Measurements from ENCODE around the gene PCED1B.
A peak's percentile ranks its signal among the peaks of the same experiment; 100 is the strongest.
"Not testable (repeated sequence)": the region's sequence is repeated elsewhere in the genome, so short reads cannot be mapped to it uniquely, and the experiment has no call there.

The PCED1B gene

GRCh38 chr12:47079468-47079980 lies at the start of gene PCED1B, which contains the start of gene AMIGO2:
TSS of gene PCED1B (plus strand) at chr12:47079621. CDS start at chr12:47235064, 155,443 bp downstream.
TSS of gene AMIGO2 (minus strand) at chr12:47079959. CDS start at chr12:47079002, 957 bp downstream.
- DNase-seq (ENCODE audit: low read depth in 2 of 2), result peak; percentile 36 to 49

GRCh38 chr12:47029903-47030302 lies 49.5 kb upstream of the PCED1B start:
- DNase-seq (ENCODE audit: low read depth in 2 of 2), result no peak

- DNase-seq (ENCODE audit: low read depth in 2 of 2), result no peak
Observed at GRCh38 chr12:47032644-47033043, 46.8 kb upstream of the PCED1B start.

GRCh38 chr12:47033081-47033480 lies 46.3 kb upstream of the PCED1B start:
- no peak for DNase-seq (ENCODE audit: low read depth in 2 of 2)

- no peak for DNase-seq (ENCODE audit: low read depth in 2 of 2)
Observed at GRCh38 chr12:47033789-47034555, 45.4 kb upstream of the PCED1B start.

- no peak for DNase-seq (ENCODE audit: low read depth in 2 of 2)
Observed at GRCh38 chr12:47034661-47035060, 44.8 kb upstream of the PCED1B start.

GRCh38 chr12:47035484-47035883 lies 43.9 kb upstream of the PCED1B start:
- DNase-seq (ENCODE audit: low read depth in 2 of 2), result no peak

- no peak for DNase-seq (ENCODE audit: low read depth in 2 of 2)
Observed at GRCh38 chr12:47038270-47038748, 41.1 kb upstream of the PCED1B start.

- no peak for DNase-seq (ENCODE audit: low read depth in 2 of 2)
Observed at GRCh38 chr12:47039079-47039478, 40.3 kb upstream of the PCED1B start.

- no peak for DNase-seq (ENCODE audit: low read depth in 2 of 2)
Observed at GRCh38 chr12:47039756-47040155, 39.7 kb upstream of the PCED1B start.

GRCh38 chr12:47041327-47041726 lies 38.1 kb upstream of the PCED1B start:
- no peak for DNase-seq (ENCODE audit: low read depth in 2 of 2)

GRCh38 chr12:47048541-47048940 lies 30.9 kb upstream of the PCED1B start:
- DNase-seq (ENCODE audit: low read depth in 2 of 2), result no peak

GRCh38 chr12:47051291-47051690 lies 28.1 kb upstream of the PCED1B start:
- DNase-seq (ENCODE audit: low read depth in 2 of 2), result not testable (repeated sequence)

- DNase-seq (ENCODE audit: low read depth in 2 of 2), result no peak
Observed at GRCh38 chr12:47052274-47052673, 27.1 kb upstream of the PCED1B start.

GRCh38 chr12:47053961-47054360 lies 25.5 kb upstream of the PCED1B start:
- no peak for DNase-seq (ENCODE audit: low read depth in 2 of 2)

GRCh38 chr12:47054659-47055058 lies 24.8 kb upstream of the PCED1B start:
- DNase-seq (ENCODE audit: low read depth in 2 of 2), result no peak

GRCh38 chr12:47055856-47056255 lies 23.6 kb upstream of the PCED1B start:
- DNase-seq (ENCODE audit: low read depth in 2 of 2), result not testable (repeated sequence)

GRCh38 chr12:47056944-47057343 lies 22.5 kb upstream of the PCED1B start:
- DNase-seq (ENCODE audit: low read depth in 2 of 2), result not testable (repeated sequence)

- DNase-seq (ENCODE audit: low read depth in 2 of 2), result not testable (repeated sequence)
Observed at GRCh38 chr12:47058640-47059039, 20.8 kb upstream of the PCED1B start.

- DNase-seq (ENCODE audit: low read depth in 2 of 2), result no peak
Observed at GRCh38 chr12:47065546-47065945, 13.9 kb upstream of the PCED1B start.

GRCh38 chr12:47066278-47067025 lies 13.0 kb upstream of the PCED1B start:
- DNase-seq (ENCODE audit: low read depth in 2 of 2), result no peak

- DNase-seq (ENCODE audit: low read depth in 2 of 2), result no peak
Observed at GRCh38 chr12:47067176-47067575, 12.2 kb upstream of the PCED1B start.
